HL-60 (cell line): Measurements from ENCODE around the gene PCGF2.

ENCODE experiments used
- CTCF ChIP-seq: IDR thresholded peaks from one replicate; pipeline ENCODE4 v1.5.1; 2011; ENCODE audit warnings: low read length, control low read depth, inconsistent platforms; ENCODE audit not compliant: insufficient read depth
- GABPA ChIP-seq: IDR thresholded peaks from 2 replicates; pipeline ENCODE4 v1.6.1; 2012; ENCODE audit warnings: low read depth
- POLR2AphosphoS5 ChIP-seq: IDR thresholded peaks from 2 replicates; pipeline ENCODE4 v1.6.1; 2012; ENCODE audit warnings: low read depth

DNA sequence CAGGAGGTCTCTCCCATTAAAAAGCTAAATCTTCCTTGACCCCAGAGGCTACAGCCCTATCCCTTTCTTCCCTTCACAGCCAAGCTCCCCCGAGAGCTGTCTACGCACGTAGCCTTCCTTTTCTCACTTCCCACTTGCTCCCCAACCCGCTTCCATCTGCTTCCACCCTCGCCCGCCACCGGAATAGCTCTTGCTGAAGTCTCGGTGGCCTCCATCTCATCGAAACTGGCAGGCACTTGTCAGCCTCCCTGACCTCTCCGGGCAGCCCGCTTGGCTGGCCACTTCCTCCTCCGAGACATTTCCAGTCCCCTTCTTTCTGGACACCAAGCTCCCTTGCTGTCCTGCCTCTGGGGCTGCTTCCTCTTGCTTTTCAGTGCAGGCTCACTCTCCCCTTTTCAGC, 62.6 kb downstream of the PCGF2 start:
- TF ChIP-seq POLR2AphosphoS5 = no peak
- TF ChIP-seq CTCF = no peak
- TF ChIP-seq GABPA = no peak
